ENCODE results near the gene CACNA1D.

GRCh38 chr3:53829605-53830004, 335.2 kb downstream of the CACNA1D start:
- no peak for TF ChIP-seq CTCF (IDR thresholded peaks at IDR 0.05)
- no peak for TF ChIP-seq POLR2A (IDR thresholded peaks at IDR 0.05)
- no peak for TF ChIP-seq EP300 (IDR thresholded peaks at IDR 0.05)
